ENCODE data around the gene THSD7B. TPM values are rescaled to one million over a fixed set of nuclear protein-coding genes. Genes with fewer than 3 reads are reported as not detected.

THSD7B gene
- total and polyA plus RNA-seq, 2 of the 13 experiments (the other 11 are each of a cell fraction or from before 2014, with no cell fraction given), result 0.02 TPM; not detected in 1

- no peak for DNase-seq (ENCODE audit: low spot score)
- Histone ChIP-seq H3K9ac (ENCODE audit: insufficient read depth, low read depth, low read length) (no peak overlapping the region), H3K27ac (ENCODE audit: extremely low read length, insufficient read depth, low read length) (no peak overlapping the region), H3K36me3 (replicated peaks in 1 of 2; ENCODE audit: control insufficient read depth in 1 of 2, insufficient read depth in 2 of 2, low read length in 2 of 2) (no peaks in the 10 kb centered on the region), H4K20me1 (ENCODE audit: insufficient read depth, low read length) (no peaks in the 10 kb centered on the region), H3K4me3 (replicated peaks in 1 of 3; ENCODE audit: insufficient read depth in 1 of 3, low read depth in 2 of 3, low read length in 3 of 3) (no peak overlapping the region), H2AFZ (ENCODE audit: low read length) (no peak overlapping the region), H3K4me2 (ENCODE audit: low read depth, low read length) (no peak overlapping the region), H3K27me3 (ENCODE audit: control insufficient read depth in 1 of 2, insufficient read depth in 2 of 2, low read length in 2 of 2) (no peaks in the 10 kb centered on the region), H3K9me3 (ENCODE audit: low read length) (no peaks in the 10 kb centered on the region), H3K4me1 (ENCODE audit: insufficient read depth, low read length) (no peaks in the 10 kb centered on the region), H3K79me2 (ENCODE audit: insufficient read depth, low read length) (no peaks in the 10 kb centered on the region)
- FAIRE-seq, result no peak
- ChIA-PET POLR2A (no interaction called here), CTCF (ENCODE audit: low intra/inter-chr PET ratio, low total read pairs) (no interaction called here)
- in situ Hi-C loops (cut with HindIII; ENCODE audit: extremely low pct_ligation_motif_present, low pct_unique_long_range_greater_than_20kb), result no loop called here
- no peak for ATAC-seq
- intact Hi-C loops (cut with micrococcal nuclease; ENCODE audit: unreplicated experiment), result no loop called here
- no TSS peak for BruUV-seq (replicated peaks)
- 1% methylated on average over 4 of the region's 4 CpGs for WGBS (ENCODE audit: low lambda C conversion rate)
- TF ChIP-seq MTA3 (CRISPR knock-in tag; IDR thresholded peaks at IDR 0.05), result no peak
These were observed 910.4 kb downstream of the THSD7B start for GRCh38 chr2:137675584-137676327.

GRCh38 chr2:137676346-137676745, 911.0 kb downstream of the THSD7B start:
- ChIA-PET CTCF (ENCODE audit: low intra/inter-chr PET ratio, low total read pairs) (no interaction called here), POLR2A (no interaction called here)
- no peaks in the 10 kb centered on the region for H3K4me1 ChIP-seq (ENCODE audit: insufficient read depth, low read length)
- no peaks in the 10 kb centered on the region for H3K79me2 ChIP-seq (ENCODE audit: insufficient read depth, low read length)
- H4K20me1 ChIP-seq (ENCODE audit: insufficient read depth, low read length), result no peaks in the 10 kb centered on the region
- in situ Hi-C loops (cut with HindIII; ENCODE audit: extremely low pct_ligation_motif_present, low pct_unique_long_range_greater_than_20kb), result no loop called here
- H3K27me3 ChIP-seq (ENCODE audit: control insufficient read depth in 1 of 2, insufficient read depth in 2 of 2, low read length in 2 of 2), result no peaks in the 10 kb centered on the region
- H3K36me3 ChIP-seq (replicated peaks in 1 of 2; ENCODE audit: control insufficient read depth in 1 of 2, insufficient read depth in 2 of 2, low read length in 2 of 2), result no peaks in the 10 kb centered on the region
- no peak overlapping the region for H3K4me2 ChIP-seq (ENCODE audit: low read depth, low read length)
- DNase-seq (ENCODE audit: low spot score), result no peak
- no TSS peak for BruUV-seq (replicated peaks)
- no peak overlapping the region for H3K9ac ChIP-seq (ENCODE audit: insufficient read depth, low read depth, low read length)
- H3K27ac ChIP-seq (ENCODE audit: extremely low read length, insufficient read depth, low read length), result no peak overlapping the region
- no peaks in the 10 kb centered on the region for H3K9me3 ChIP-seq (ENCODE audit: low read length)
- intact Hi-C loops (cut with micrococcal nuclease; ENCODE audit: unreplicated experiment), result no loop called here
- FAIRE-seq, result no peak
- no peak overlapping the region for H3K4me3 ChIP-seq (replicated peaks in 1 of 3; ENCODE audit: insufficient read depth in 1 of 3, low read depth in 2 of 3, low read length in 3 of 3)
- WGBS (ENCODE audit: low lambda C conversion rate), result 9% methylated on average over 3 of the region's 3 CpGs
- no peak overlapping the region for H2AFZ ChIP-seq (ENCODE audit: low read length)
- ATAC-seq, result no peak
- TF ChIP-seq FOXA3 (CRISPR knock-in tag; IDR thresholded peaks at IDR 0.05), result no peak
- no peak for TF ChIP-seq ZNF549 (CRISPR knock-in tag; IDR thresholded peaks at IDR 0.05)
- TF ChIP-seq E2F1 (CRISPR knock-in tag; IDR thresholded peaks at IDR 0.05), result no peak
- no peak for TF ChIP-seq DMTF1 (CRISPR knock-in tag; IDR thresholded peaks at IDR 0.05)
- no peak for TF ChIP-seq SAFB2 (CRISPR knock-in tag; IDR thresholded peaks at IDR 0.05; ENCODE audit: borderline replicate concordance, low read depth)
- no peak for TF ChIP-seq BHLHE40 (IDR thresholded peaks at IDR 0.05; ENCODE audit: low read length)
- no peak for TF ChIP-seq ZFP90 (CRISPR knock-in tag; IDR thresholded peaks at IDR 0.05; ENCODE audit: borderline replicate concordance)
- no peak for TF ChIP-seq NFKBIZ (CRISPR knock-in tag; IDR thresholded peaks at IDR 0.05)
- no peak for TF ChIP-seq NFYB (CRISPR knock-in tag; IDR thresholded peaks at IDR 0.05)
- TF ChIP-seq FUBP1 (CRISPR knock-in tag; IDR thresholded peaks at IDR 0.05; ENCODE audit: borderline replicate concordance), result no peak
- no peak for TF ChIP-seq ZNF670 (CRISPR knock-in tag; IDR thresholded peaks at IDR 0.05; ENCODE audit: borderline replicate concordance)
- no peak for TF ChIP-seq SATB2 (CRISPR knock-in tag; IDR thresholded peaks at IDR 0.05)
- no peak for TF ChIP-seq NCOA5 (CRISPR knock-in tag; IDR thresholded peaks at IDR 0.05)

All from HepG2 (cell line).